ENCODE results near the gene CBLN3.

GRCh38 chr14:24475261-24475660 is 45.8 kb upstream of the CBLN3 start:
- TF ChIP-seq CTCF (IDR thresholded peaks at IDR 0.05; ENCODE audit: low read depth, low read length, missing input control), result no peak
- no peak for TF ChIP-seq SP1 (IDR thresholded peaks at IDR 0.05)
- TF ChIP-seq GABPA (IDR thresholded peaks at IDR 0.05 in 1 of 2, conservative IDR thresholded peaks at IDR 0.05 in 1 of 2), result no peak
- TF ChIP-seq FOXA1 (IDR thresholded peaks at IDR 0.05), result no peak
- no peak for TF ChIP-seq FOXA2 (IDR thresholded peaks at IDR 0.05)
- TF ChIP-seq HNF4G (IDR thresholded peaks at IDR 0.05), result no peak
- TF ChIP-seq MAX (IDR thresholded peaks at IDR 0.05), result no peak
- no peak for TF ChIP-seq TAF1 (conservative IDR thresholded peaks at IDR 0.05)
